Fibroblast of pulmonary artery (primary cell): ENCODE data around the gene LRG1.

Experiments used
- DNase-seq: peaks from one replicate; pipeline ENCODE4 v3.0.0-alpha.2; 2010; ENCODE audit warnings: low read depth
- H3K4me3 ChIP-seq: replicated peaks from 2 replicates; pipeline ENCODE4 v1.5.1; 2011; ENCODE audit warnings: low read depth, mild to moderate bottlenecking, control low read depth, low read length, moderate library complexity
- TF ChIP-seq, protein P1 (sequence below): IDR thresholded peaks from 2 replicates; pipeline ENCODE4 v1.5.1; 2011; ENCODE audit warnings: mild to moderate bottlenecking, control low read depth, low read length, inconsistent platforms; ENCODE audit errors: missing control alignments

The LRG1 gene

DNA sequence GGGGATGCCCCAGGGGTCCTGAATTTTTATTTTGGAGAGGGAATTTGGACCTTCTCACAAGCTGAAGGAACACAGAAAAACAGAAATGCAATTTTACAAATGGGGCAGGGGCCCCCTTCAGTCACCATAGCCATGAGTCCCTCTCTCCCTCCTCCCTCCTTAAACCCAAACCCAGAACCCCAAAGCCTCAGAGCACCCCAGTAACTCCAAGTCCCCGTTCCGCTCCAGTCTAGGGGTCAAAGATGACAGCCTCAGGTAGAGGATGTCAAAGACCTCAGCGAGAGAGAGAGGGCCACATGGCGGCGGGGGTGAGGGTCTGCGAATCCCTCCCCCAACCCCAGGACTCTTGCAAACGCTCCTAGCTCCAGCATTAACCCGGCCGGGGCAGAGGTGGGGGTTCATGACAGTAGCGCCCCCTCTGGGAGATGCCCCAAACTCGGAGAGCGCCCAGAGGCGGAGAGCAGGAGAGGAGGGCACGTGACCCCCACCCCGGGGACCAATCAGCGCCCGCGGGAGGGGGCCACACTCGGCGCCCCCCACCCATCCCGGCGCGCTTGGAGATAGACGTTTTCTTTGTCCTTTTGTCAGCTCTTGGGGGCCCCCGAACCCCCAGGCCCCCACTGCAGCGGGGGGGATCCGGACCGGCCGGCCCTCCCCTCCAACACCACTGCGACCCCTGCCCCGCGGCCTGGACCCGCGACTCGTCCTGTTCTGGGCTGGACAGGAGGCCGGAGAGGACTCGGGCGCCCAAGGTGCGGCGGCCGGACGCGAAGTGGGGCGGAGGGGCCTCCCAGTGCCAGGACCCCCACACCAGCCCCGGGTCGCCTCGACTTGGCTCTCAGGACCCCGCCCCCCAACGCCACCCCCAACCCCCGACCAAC, 40.4 kb upstream of the LRG1 start:
- DNase-seq = no peak
- TF ChIP-seq, protein P1, sequence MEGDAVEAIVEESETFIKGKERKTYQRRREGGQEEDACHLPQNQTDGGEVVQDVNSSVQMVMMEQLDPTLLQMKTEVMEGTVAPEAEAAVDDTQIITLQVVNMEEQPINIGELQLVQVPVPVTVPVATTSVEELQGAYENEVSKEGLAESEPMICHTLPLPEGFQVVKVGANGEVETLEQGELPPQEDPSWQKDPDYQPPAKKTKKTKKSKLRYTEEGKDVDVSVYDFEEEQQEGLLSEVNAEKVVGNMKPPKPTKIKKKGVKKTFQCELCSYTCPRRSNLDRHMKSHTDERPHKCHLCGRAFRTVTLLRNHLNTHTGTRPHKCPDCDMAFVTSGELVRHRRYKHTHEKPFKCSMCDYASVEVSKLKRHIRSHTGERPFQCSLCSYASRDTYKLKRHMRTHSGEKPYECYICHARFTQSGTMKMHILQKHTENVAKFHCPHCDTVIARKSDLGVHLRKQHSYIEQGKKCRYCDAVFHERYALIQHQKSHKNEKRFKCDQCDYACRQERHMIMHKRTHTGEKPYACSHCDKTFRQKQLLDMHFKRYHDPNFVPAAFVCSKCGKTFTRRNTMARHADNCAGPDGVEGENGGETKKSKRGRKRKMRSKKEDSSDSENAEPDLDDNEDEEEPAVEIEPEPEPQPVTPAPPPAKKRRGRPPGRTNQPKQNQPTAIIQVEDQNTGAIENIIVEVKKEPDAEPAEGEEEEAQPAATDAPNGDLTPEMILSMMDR = peak; percentile 28
- H3K4me3 ChIP-seq = peak overlapping the region; percentile 63

DNA sequence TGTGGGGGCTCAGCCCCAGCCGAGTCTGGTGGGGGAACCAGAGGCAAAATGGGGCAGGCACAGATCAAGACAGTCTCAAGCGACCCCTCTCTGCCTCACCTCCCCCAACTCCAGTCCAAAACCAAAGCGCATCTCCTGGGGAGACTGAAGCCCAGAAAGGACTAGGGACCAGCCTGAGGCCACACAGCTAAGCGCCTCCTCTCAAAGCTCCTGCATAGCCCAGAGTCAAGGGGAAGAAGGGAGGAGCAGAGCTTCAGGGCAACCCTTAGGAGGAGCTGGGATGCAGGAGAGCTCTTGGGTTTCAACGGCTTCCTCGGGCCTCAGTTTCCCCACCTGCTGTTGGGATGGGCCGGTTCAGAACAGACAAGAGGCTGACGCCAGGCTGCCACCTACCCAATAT, 39.6 kb upstream of the LRG1 start:
- TF ChIP-seq, protein P1 = no peak
- DNase-seq = no peak
- peak overlapping the region; percentile 63 for H3K4me3 ChIP-seq

DNA sequence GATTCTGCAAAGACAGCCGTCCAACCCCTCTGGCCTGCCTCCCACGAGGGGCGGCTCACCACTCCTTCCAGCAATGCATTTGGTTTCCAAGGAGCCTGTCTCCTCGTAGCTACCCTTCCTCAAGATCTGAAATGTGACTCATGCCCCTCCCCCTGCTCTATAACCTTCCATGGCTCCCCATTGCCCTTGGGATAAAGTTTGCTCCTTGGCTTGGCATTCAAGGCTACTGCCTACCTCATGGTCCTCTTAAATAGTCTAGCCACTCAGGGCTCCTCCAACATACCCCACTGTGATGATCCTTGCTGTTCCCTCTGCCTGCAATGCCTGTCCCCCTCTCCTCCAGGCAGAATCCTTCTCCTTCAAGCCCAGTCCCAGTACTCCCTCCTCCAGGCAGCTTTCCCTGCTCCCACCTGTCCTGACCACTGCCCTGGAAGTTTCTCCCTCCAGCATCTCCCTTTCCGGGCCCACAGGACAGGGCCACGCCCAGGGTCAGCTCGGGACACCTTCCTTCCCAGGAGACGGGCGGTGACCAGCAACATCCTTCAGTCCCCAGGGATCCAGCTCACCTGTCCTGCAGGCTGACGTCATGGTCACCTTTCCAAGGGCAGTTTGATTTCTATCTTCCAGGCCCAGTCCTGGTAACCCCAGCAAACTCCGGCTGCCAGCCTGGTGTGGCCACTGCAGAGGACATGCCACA, 38.9 kb upstream of the LRG1 start:
- TF ChIP-seq, protein P1 = no peak
- no peak for DNase-seq
- H3K4me3 ChIP-seq = no peak overlapping the region

DNA sequence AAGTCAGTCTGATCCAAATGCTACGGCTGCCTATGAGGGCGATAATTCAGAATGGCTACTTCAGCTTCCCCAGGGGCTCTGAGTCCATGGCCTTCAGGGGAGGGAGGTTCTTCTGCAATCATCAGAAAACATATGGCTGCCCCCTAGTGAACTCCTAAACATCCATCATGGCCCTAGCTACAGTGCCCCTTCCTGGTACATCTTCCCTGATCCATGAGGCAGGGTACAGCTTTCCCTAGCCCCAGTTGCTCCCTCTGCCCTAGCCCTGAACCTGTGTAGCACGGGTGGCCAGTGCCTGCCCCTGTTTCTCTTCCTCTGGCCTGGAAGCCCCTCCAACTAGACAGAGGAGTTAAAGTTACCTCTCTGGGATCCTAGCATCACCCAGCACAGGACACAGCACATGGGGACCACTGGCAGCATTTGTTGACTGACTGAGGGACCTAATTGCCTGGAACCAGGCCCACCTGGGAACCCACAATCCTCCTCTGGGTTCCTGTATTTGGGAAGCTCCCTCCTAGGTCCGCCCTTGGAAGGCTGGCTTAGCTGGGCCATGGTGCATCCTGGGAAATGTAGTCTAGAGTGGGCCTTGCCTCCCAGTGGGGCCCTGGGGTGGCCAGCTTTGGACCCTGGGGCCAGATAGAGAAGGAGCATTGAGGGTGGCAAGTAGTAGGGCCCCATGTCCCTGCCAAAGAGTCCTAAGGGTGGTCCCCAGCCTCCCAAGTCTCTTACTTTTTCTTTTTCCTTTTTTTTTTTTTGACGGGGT, 37.4 kb upstream of the LRG1 start:
- H3K4me3 ChIP-seq = no peak overlapping the region
- TF ChIP-seq, protein P1 = no peak
- peak; percentile 48 for DNase-seq

DNA sequence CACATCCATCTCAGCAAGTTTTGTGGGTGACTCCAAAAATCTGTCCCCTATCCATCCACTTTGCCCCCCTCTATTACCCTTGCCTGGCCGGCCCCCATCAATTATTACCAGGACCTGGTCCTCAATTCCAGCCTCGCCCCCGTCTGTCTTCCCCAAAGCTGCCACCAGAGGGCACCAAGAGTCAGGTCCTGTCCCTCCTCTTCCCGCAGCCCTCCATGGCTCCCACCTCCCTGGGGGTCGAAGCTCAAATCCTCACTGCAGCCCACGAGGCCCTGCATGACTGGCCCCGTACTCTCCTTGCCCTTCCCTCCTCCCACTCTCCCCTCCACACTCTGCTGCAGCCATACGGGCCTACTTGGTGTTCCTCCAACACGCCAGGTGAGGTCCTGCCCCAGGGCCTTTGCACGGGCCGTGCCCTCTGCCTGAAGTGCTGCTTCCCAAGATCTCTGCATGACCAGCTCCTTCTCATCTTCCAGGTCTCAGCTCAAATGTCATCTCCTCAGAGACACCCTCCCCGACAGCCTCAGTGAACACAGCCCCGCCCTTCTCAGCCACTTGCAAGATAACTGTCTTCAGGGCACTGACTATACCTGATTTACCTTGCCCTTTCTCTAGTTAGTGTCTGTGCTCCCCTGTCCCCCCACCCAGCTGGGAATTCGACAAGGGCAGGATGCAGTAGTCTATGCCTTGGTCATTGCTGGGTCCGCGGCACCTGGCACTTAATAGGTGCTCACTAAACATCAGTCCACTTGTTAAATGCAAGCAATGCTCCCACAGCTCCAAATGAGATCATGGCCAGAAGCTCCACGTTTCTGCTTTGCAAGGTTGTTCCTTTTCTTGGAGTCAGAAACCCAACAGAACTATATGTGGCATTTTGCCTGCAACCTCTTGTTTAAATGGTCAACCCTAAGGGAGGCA, 36.4 kb upstream of the LRG1 start:
- TF ChIP-seq, protein P1 = peak; percentile 77
- H3K4me3 ChIP-seq = no peak overlapping the region
- DNase-seq = peak; percentile 73
